GM23338 (cell line): Measurements from ENCODE around the gene MON2. TPM values are rescaled to one million over a fixed set of nuclear protein-coding genes. Genes with fewer than 3 reads are reported as not detected.

Experiments used
- ATAC-seq: fragments of 200-7000 bp; cut with Tn5 transposase; 3 replicates; pipeline ENCODE4 v1.9.1; 2020
- DNase-seq: peaks from one replicate; pipeline ENCODE4 v3.0.0-alpha.2; 2015; ENCODE audit warnings: low spot score
- H2AFZ ChIP-seq: fragments of 200-600 bp; sonication (generic); 2 replicates; pipeline ENCODE4 v1.8.0; 2016; ENCODE audit warnings: antibody characterized with exemption, mild to moderate bottlenecking, moderate library complexity
- H3F3A ChIP-seq: fragments of 200-600 bp; sonication (generic); replicated peaks from 2 replicates; pipeline ENCODE4 v1.8.0; 2017; ENCODE audit warnings: antibody characterized with exemption, mixed run types, low read depth
- H3K27ac ChIP-seq: fragments of 200-600 bp; sonication (generic); 2 replicates; pipeline ENCODE4 v1.6.1; 2016; ENCODE audit warnings: low read depth
- H3K27me3 ChIP-seq: fragments of 200-600 bp; sonication (generic); 2 replicates; pipeline ENCODE4 v1.8.0; 2016; ENCODE audit warnings: mild to moderate bottlenecking, mixed run types, moderate library complexity; ENCODE audit not compliant: insufficient read depth
- H3K36me3 ChIP-seq: fragments of 200-600 bp; sonication (generic); 2 replicates; pipeline ENCODE4 v1.8.0; 2016; ENCODE audit warnings: mild to moderate bottlenecking; ENCODE audit not compliant: insufficient read depth
- H3K4me1 ChIP-seq: fragments of 200-600 bp; sonication (generic); 2 replicates; pipeline ENCODE4 v1.8.0; 2016; ENCODE audit warnings: mild to moderate bottlenecking, moderate library complexity; ENCODE audit not compliant: insufficient read depth
- H3K4me2 ChIP-seq: fragments of 200-600 bp; sonication (generic); 2 replicates; pipeline ENCODE4 v1.7.1; 2017; ENCODE audit warnings: mixed run types
- H3K4me3 ChIP-seq: fragments of 200-600 bp; sonication (generic); 2 replicates; pipeline ENCODE4 v1.6.1; 2016; ENCODE audit warnings: mixed run types
- H3K79me2 ChIP-seq: fragments of 200-600 bp; sonication (generic); replicated peaks from 2 replicates; pipeline ENCODE4 v1.8.0; 2017; ENCODE audit warnings: mild to moderate bottlenecking; ENCODE audit not compliant: insufficient read depth
- H3K9me2 ChIP-seq: fragments of 200-600 bp; sonication (generic); 2 replicates; pipeline ENCODE4 v1.8.0; 2017; ENCODE audit not compliant: insufficient read depth
- H4K20me1 ChIP-seq: fragments of 200-600 bp; sonication (generic); replicated peaks from 2 replicates; pipeline ENCODE4 v1.8.0; 2017; ENCODE audit warnings: mild to moderate bottlenecking; ENCODE audit not compliant: insufficient read depth
- H3K27ac Mint-ChIP-seq: 2 replicates; pipeline ENCODE4 v1.8.0; 2020; ENCODE audit warnings: inconsistent platforms, mild to moderate bottlenecking, moderate library complexity, mixed read lengths
- H3K27me3 Mint-ChIP-seq: 3 replicates; pipeline ENCODE4 v1.8.0; 2022; ENCODE audit warnings: low read depth, mild to moderate bottlenecking, moderate library complexity, mixed read lengths, inconsistent platforms; ENCODE audit not compliant: insufficient read depth, poor library complexity
- H3K36me3 Mint-ChIP-seq: 3 replicates; pipeline ENCODE4 v1.8.0; 2021; ENCODE audit warnings: low read depth, mild to moderate bottlenecking, inconsistent platforms, moderate library complexity, mixed read lengths
- H3K4me1 Mint-ChIP-seq: 3 replicates; pipeline ENCODE4 v1.8.0; 2020; ENCODE audit warnings: mild to moderate bottlenecking, inconsistent platforms, mixed read lengths
- H3K4me3 Mint-ChIP-seq: 3 replicates; pipeline ENCODE4 v1.8.0; 2021; ENCODE audit warnings: moderate library complexity, mild to moderate bottlenecking, inconsistent platforms, mixed read lengths
- H3K9me3 Mint-ChIP-seq: 3 replicates; pipeline ENCODE4 v1.8.0; 2020; ENCODE audit warnings: moderate library complexity, mild to moderate bottlenecking, inconsistent platforms, mixed read lengths
- CREB1 ChIP-seq: fragments of 250-450 bp; sonication (Bioruptor Pico); IDR thresholded peaks from 2 replicates; pipeline ENCODE4 v1.5.0; 2020; ENCODE audit warnings: low read depth, mild to moderate bottlenecking, moderate library complexity
- EZH2 ChIP-seq: fragments of 200-600 bp; sonication (generic); IDR thresholded peaks from one replicate; pipeline ENCODE4 v1.8.0; 2017; ENCODE audit warnings: antibody characterized with exemption, mild to moderate bottlenecking, low read depth; ENCODE audit not compliant: unreplicated experiment
- EZH2phosphoT487 ChIP-seq: fragments of 200-600 bp; sonication (generic); IDR thresholded peaks from one replicate; pipeline ENCODE4 v1.8.1; 2018; ENCODE audit warnings: antibody characterized with exemption; ENCODE audit not compliant: unreplicated experiment
- JUNB ChIP-seq: IDR thresholded peaks from one replicate; pipeline ENCODE4 v1.6.1; 2016; ENCODE audit warnings: antibody characterized with exemption; ENCODE audit not compliant: unreplicated experiment
- NANOG ChIP-seq: IDR thresholded peaks from 2 replicates; pipeline ENCODE4 v1.6.1; 2016; ENCODE audit warnings: antibody characterized with exemption, borderline replicate concordance
- POLR2AphosphoS5 ChIP-seq: IDR thresholded peaks from 2 replicates; pipeline ENCODE4 v1.6.1; 2016; ENCODE audit warnings: antibody characterized with exemption, low read depth
- STAT1 ChIP-seq: IDR thresholded peaks from one replicate; pipeline ENCODE4 v1.6.1; 2016; ENCODE audit warnings: antibody characterized with exemption; ENCODE audit not compliant: unreplicated experiment
- ZNF114 ChIP-seq: fragments of 250-450 bp; sonication (Bioruptor Pico); IDR thresholded peaks from 2 replicates; pipeline ENCODE4 v1.5.0; 2020; ENCODE audit warnings: mild to moderate bottlenecking, moderate library complexity
- ZNF331 ChIP-seq: fragments of 250-450 bp; sonication (Bioruptor Pico); IDR thresholded peaks from 2 replicates; pipeline ENCODE4 v1.5.0; 2020; ENCODE audit warnings: low read depth, mild to moderate bottlenecking, moderate library complexity
- polyA plus RNA-seq: library from polyadenylated mRNA; unstranded; fragments of >200 nt; fragmentation: Nextera tagmentation; extraction: Ambion mirVana; gene quantifications from 2 replicates; pipeline ENCODE4 v1.2.1, GENCODE V29; 2016
- total RNA-seq: library from RNA; depleted of rRNA; stranded (reverse); fragments of >200 nt; shearing (Covaris generic); gene quantifications from 2 replicates; pipeline ENCODE4 v1.2.3, GENCODE V29; 2014
- TF ChIP-seq, protein P1 (sequence below): IDR thresholded peaks from 2 replicates; pipeline ENCODE4 v1.6.1; 2016; ENCODE audit warnings: antibody characterized with exemption
- TF ChIP-seq, protein P2 (sequence below): fragments of 250-450 bp; sonication (Bioruptor Pico); IDR thresholded peaks from 2 replicates; pipeline ENCODE4 v1.5.0; 2020; ENCODE audit warnings: mild to moderate bottlenecking, moderate library complexity
- TF ChIP-seq, protein P3 (sequence below), 2 experiments: fragments of 200-600 bp in 1 of 2; sonication (generic) in 1 of 2; conservative IDR thresholded peaks; 2 replicates each; pipeline versions ENCODE4 v1.5.1 to v1.6.1; 2016 to 2017; ENCODE audit warnings: antibody characterized with exemption in 2 of 2, low read depth in 2 of 2, mild to moderate bottlenecking in 2 of 2, moderate library complexity in 1 of 2
- TF ChIP-seq, protein P4 (sequence below): IDR thresholded peaks from one replicate; pipeline ENCODE4 v1.6.1; 2018; ENCODE audit warnings: antibody characterized with exemption; ENCODE audit not compliant: unreplicated experiment

Gene MON2
- total and polyA plus RNA-seq, 2 experiments from 2014 or later: 11.0 to 27.3 TPM

DNA sequence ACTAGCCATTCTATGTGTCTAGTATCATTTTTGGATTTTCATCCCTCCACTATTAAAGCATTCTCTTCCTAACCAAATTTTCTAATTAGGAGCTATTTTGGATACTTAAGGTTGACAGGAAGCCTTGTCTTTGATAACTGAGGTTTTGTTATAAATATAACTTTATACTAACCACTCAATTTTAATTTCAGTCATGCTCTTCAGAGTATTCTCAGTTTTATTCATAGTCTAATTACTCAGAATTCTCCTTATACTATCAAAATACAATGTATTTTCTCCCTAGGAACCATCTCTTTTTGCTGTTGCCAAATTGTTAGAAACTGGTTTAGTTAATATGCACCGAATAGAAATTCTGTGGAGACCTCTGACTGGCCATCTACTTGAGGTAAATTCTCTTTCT is 76.2 kb downstream of the MON2 start:
- TF ChIP-seq EZH2phosphoT487 (no peak), POLR2AphosphoS5 (no peak), CREB1 (no peak), ZNF331 (CRISPR knock-in tag) (no peak), STAT1 (no peak), JUNB (no peak), EZH2 (no peak), ZNF114 (CRISPR knock-in tag) (no peak), NANOG (no peak)
- TF ChIP-seq, protein P1, sequence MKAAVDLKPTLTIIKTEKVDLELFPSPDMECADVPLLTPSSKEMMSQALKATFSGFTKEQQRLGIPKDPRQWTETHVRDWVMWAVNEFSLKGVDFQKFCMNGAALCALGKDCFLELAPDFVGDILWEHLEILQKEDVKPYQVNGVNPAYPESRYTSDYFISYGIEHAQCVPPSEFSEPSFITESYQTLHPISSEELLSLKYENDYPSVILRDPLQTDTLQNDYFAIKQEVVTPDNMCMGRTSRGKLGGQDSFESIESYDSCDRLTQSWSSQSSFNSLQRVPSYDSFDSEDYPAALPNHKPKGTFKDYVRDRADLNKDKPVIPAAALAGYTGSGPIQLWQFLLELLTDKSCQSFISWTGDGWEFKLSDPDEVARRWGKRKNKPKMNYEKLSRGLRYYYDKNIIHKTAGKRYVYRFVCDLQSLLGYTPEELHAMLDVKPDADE: no peak
- TF ChIP-seq, protein P2, sequence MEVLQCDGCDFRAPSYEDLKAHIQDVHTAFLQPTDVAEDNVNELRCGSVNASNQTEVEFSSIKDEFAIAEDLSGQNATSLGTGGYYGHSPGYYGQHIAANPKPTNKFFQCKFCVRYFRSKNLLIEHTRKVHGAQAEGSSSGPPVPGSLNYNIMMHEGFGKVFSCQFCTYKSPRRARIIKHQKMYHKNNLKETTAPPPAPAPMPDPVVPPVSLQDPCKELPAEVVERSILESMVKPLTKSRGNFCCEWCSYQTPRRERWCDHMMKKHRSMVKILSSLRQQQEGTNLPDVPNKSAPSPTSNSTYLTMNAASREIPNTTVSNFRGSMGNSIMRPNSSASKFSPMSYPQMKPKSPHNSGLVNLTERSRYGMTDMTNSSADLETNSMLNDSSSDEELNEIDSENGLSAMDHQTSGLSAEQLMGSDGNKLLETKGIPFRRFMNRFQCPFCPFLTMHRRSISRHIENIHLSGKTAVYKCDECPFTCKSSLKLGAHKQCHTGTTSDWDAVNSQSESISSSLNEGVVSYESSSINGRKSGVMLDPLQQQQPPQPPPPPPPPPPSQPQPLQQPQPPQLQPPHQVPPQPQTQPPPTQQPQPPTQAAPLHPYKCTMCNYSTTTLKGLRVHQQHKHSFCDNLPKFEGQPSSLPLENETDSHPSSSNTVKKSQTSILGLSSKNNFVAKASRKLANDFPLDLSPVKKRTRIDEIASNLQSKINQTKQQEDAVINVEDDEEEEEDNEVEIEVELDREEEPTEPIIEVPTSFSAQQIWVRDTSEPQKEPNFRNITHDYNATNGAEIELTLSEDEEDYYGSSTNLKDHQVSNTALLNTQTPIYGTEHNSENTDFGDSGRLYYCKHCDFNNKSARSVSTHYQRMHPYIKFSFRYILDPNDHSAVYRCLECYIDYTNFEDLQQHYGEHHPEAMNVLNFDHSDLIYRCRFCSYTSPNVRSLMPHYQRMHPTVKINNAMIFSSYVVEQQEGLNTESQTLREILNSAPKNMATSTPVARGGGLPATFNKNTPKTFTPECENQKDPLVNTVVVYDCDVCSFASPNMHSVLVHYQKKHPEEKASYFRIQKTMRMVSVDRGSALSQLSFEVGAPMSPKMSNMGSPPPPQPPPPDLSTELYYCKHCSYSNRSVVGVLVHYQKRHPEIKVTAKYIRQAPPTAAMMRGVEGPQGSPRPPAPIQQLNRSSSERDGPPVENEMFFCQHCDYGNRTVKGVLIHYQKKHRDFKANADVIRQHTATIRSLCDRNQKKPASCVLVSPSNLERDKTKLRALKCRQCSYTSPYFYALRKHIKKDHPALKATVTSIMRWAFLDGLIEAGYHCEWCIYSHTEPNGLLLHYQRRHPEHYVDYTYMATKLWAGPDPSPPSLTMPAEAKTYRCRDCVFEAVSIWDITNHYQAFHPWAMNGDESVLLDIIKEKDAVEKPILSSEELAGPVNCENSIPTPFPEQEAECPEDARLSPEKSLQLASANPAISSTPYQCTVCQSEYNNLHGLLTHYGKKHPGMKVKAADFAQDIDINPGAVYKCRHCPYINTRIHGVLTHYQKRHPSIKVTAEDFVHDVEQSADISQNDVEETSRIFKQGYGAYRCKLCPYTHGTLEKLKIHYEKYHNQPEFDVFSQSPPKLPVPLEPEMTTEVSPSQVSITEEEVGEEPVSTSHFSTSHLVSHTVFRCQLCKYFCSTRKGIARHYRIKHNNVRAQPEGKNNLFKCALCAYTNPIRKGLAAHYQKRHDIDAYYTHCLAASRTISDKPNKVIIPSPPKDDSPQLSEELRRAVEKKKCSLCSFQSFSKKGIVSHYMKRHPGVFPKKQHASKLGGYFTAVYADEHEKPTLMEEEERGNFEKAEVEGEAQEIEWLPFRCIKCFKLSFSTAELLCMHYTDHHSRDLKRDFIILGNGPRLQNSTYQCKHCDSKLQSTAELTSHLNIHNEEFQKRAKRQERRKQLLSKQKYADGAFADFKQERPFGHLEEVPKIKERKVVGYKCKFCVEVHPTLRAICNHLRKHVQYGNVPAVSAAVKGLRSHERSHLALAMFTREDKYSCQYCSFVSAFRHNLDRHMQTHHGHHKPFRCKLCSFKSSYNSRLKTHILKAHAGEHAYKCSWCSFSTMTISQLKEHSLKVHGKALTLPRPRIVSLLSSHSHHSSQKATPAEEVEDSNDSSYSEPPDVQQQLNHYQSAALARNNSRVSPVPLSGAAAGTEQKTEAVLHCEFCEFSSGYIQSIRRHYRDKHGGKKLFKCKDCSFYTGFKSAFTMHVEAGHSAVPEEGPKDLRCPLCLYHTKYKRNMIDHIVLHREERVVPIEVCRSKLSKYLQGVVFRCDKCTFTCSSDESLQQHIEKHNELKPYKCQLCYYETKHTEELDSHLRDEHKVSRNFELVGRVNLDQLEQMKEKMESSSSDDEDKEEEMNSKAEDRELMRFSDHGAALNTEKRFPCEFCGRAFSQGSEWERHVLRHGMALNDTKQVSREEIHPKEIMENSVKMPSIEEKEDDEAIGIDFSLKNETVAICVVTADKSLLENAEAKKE (CRISPR knock-in tag): no peak
- TF ChIP-seq, protein P3, sequence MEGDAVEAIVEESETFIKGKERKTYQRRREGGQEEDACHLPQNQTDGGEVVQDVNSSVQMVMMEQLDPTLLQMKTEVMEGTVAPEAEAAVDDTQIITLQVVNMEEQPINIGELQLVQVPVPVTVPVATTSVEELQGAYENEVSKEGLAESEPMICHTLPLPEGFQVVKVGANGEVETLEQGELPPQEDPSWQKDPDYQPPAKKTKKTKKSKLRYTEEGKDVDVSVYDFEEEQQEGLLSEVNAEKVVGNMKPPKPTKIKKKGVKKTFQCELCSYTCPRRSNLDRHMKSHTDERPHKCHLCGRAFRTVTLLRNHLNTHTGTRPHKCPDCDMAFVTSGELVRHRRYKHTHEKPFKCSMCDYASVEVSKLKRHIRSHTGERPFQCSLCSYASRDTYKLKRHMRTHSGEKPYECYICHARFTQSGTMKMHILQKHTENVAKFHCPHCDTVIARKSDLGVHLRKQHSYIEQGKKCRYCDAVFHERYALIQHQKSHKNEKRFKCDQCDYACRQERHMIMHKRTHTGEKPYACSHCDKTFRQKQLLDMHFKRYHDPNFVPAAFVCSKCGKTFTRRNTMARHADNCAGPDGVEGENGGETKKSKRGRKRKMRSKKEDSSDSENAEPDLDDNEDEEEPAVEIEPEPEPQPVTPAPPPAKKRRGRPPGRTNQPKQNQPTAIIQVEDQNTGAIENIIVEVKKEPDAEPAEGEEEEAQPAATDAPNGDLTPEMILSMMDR (conservative IDR thresholded peaks at IDR 0.05; ENCODE audit: low read depth in 2 of 2): no peak
- TF ChIP-seq, protein P4, sequence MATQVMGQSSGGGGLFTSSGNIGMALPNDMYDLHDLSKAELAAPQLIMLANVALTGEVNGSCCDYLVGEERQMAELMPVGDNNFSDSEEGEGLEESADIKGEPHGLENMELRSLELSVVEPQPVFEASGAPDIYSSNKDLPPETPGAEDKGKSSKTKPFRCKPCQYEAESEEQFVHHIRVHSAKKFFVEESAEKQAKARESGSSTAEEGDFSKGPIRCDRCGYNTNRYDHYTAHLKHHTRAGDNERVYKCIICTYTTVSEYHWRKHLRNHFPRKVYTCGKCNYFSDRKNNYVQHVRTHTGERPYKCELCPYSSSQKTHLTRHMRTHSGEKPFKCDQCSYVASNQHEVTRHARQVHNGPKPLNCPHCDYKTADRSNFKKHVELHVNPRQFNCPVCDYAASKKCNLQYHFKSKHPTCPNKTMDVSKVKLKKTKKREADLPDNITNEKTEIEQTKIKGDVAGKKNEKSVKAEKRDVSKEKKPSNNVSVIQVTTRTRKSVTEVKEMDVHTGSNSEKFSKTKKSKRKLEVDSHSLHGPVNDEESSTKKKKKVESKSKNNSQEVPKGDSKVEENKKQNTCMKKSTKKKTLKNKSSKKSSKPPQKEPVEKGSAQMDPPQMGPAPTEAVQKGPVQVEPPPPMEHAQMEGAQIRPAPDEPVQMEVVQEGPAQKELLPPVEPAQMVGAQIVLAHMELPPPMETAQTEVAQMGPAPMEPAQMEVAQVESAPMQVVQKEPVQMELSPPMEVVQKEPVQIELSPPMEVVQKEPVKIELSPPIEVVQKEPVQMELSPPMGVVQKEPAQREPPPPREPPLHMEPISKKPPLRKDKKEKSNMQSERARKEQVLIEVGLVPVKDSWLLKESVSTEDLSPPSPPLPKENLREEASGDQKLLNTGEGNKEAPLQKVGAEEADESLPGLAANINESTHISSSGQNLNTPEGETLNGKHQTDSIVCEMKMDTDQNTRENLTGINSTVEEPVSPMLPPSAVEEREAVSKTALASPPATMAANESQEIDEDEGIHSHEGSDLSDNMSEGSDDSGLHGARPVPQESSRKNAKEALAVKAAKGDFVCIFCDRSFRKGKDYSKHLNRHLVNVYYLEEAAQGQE: no peak

More for the DNA sequence above, 76.2 kb downstream of the MON2 start:
- Histone ChIP-seq H3K36me3 (peaks cover 11% of the 10 kb centered on the region; the same call in 1 of the 2 replicates), H3K27me3 (no peaks in the 10 kb centered on the region), H3K4me1 (no peaks in the 10 kb centered on the region), H4K20me1 (no peaks in the 10 kb centered on the region), H3K9me2 (no peaks in the 10 kb centered on the region), H3K4me3 (no peak overlapping the region), H3F3A (no peaks in the 10 kb centered on the region), H2AFZ (no peak overlapping the region), H3K27ac (peak overlapping the region; percentile 29; the same call in 1 of the 2 replicates), H3K4me2 (no peak overlapping the region), H3K79me2 (no peaks in the 10 kb centered on the region)
- H3K27me3 Mint-ChIP-seq: no peaks in the 10 kb centered on the region
- H3K36me3 Mint-ChIP-seq: peaks cover 5% of the 10 kb centered on the region; the same call in 2 of the 3 replicates
- no peaks in the 10 kb centered on the region for H3K9me3 Mint-ChIP-seq
- no peak overlapping the region for H3K27ac Mint-ChIP-seq
- no peaks in the 10 kb centered on the region for H3K4me1 Mint-ChIP-seq
- no peak overlapping the region for H3K4me3 Mint-ChIP-seq
- DNase-seq (no peak), ATAC-seq (no peak)
